Stimulated activated CD8-positive, alpha-beta memory T cell treated with anti-CD3 and anti-CD28 coated beads, Interleukin-7, amount 100 ng/mL, for 1 hour (primary cell): ENCODE measurements around the gene HDAC5.
"Not testable (repeated sequence)": the region's sequence is repeated elsewhere in the genome, so short reads cannot be mapped to it uniquely, and the experiment has no call there.

Experiments used
- DNase-seq, 2 donors: peaks; one replicate each; pipeline ENCODE4 v3.0.0-alpha.2; 2020; ENCODE audit warnings: low read depth in 2 of 2

Gene HDAC5

GRCh38 chr17:44123356-44124117, at the start of gene HDAC5:
Gene HDAC5, minus strand, starts transcription at chr17:44123641. Its CDS starts 6,126 bp downstream, at chr17:44117515.
- peak; percentile 89 to 94 for DNase-seq

- no peak for DNase-seq
These were observed 48.6 kb upstream of the HDAC5 start for GRCh38 chr17:44171931-44172455.

- DNase-seq = no peak
These were observed 47.2 kb upstream of the HDAC5 start, which contains the start of gene ASB16 for GRCh38 chr17:44170499-44171201. Gene ASB16, plus strand, starts transcription at chr17:44170704. Its CDS starts 86 bp downstream, at chr17:44170790.

GRCh38 chr17:44170135-44170498, 46.7 kb upstream of the HDAC5 start:
- DNase-seq = no peak

GRCh38 chr17:44167181-44167861, 43.9 kb upstream of the HDAC5 start:
- DNase-seq = no peak

GRCh38 chr17:44164476-44164875, 41.0 kb upstream of the HDAC5 start:
- DNase-seq = no peak

GRCh38 chr17:44159519-44160210, 36.2 kb upstream of the HDAC5 start:
- DNase-seq = no peak

- DNase-seq = no peak
These were observed 32.0 kb upstream of the HDAC5 start for GRCh38 chr17:44155488-44155887.

- no peak for DNase-seq
These were observed 29.4 kb upstream of the HDAC5 start for GRCh38 chr17:44152875-44153274.

GRCh38 chr17:44149750-44150329, 26.4 kb upstream of the HDAC5 start:
- DNase-seq = no peak

GRCh38 chr17:44149066-44149465, 25.6 kb upstream of the HDAC5 start:
- not testable (repeated sequence) for DNase-seq

- no peak for DNase-seq
These were observed 24.4 kb upstream of the HDAC5 start for GRCh38 chr17:44147812-44148211.

GRCh38 chr17:44146375-44147346, 23.2 kb upstream of the HDAC5 start:
- no peak for DNase-seq

GRCh38 chr17:44144966-44145739, 21.7 kb upstream of the HDAC5 start:
- DNase-seq = no peak

- DNase-seq = not testable (repeated sequence)
These were observed 20.5 kb upstream of the HDAC5 start for GRCh38 chr17:44143921-44144320.

- DNase-seq = no peak
These were observed 14.7 kb upstream of the HDAC5 start for GRCh38 chr17:44137891-44138709.

GRCh38 chr17:44134752-44135568, 11.5 kb upstream of the HDAC5 start:
- no peak for DNase-seq
